ENCODE results near the gene ARCN1.
"Not testable (repeated sequence)": the region's sequence is repeated elsewhere in the genome, so short reads cannot be mapped to it uniquely, and the experiment has no call there.

DNA sequence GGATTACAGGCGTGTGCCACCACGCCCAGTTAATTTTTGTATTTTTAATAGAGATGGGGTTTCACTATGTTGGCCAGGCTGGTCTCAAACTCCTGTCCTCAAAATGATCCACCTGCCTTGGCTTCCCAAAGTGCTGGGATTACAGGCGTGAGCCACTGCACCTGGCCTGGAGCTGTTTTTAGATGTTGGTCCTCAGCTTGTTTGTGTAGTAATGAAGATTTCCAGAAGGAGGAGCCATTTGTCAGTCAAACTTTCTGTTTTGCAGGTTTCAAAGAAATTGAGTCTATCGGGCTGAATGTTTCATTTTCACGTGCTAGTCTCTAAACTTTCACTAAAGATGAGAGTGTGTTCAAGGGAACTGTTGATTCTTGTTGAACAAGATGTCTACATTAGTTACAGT, 22.8 kb downstream of the ARCN1 start:
- TF ChIP-seq, protein P1, sequence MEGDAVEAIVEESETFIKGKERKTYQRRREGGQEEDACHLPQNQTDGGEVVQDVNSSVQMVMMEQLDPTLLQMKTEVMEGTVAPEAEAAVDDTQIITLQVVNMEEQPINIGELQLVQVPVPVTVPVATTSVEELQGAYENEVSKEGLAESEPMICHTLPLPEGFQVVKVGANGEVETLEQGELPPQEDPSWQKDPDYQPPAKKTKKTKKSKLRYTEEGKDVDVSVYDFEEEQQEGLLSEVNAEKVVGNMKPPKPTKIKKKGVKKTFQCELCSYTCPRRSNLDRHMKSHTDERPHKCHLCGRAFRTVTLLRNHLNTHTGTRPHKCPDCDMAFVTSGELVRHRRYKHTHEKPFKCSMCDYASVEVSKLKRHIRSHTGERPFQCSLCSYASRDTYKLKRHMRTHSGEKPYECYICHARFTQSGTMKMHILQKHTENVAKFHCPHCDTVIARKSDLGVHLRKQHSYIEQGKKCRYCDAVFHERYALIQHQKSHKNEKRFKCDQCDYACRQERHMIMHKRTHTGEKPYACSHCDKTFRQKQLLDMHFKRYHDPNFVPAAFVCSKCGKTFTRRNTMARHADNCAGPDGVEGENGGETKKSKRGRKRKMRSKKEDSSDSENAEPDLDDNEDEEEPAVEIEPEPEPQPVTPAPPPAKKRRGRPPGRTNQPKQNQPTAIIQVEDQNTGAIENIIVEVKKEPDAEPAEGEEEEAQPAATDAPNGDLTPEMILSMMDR (IDR thresholded peaks at IDR 0.05 in 4 of 5, conservative IDR thresholded peaks at IDR 0.05 in 1 of 5) = peak; percentile 23 to 52 (median 36)
- not testable (repeated sequence) for TF ChIP-seq POLR2A (IDR thresholded peaks at IDR 0.05)
